ENCODE data around the gene COL18A1.

The COL18A1 gene

DNA sequence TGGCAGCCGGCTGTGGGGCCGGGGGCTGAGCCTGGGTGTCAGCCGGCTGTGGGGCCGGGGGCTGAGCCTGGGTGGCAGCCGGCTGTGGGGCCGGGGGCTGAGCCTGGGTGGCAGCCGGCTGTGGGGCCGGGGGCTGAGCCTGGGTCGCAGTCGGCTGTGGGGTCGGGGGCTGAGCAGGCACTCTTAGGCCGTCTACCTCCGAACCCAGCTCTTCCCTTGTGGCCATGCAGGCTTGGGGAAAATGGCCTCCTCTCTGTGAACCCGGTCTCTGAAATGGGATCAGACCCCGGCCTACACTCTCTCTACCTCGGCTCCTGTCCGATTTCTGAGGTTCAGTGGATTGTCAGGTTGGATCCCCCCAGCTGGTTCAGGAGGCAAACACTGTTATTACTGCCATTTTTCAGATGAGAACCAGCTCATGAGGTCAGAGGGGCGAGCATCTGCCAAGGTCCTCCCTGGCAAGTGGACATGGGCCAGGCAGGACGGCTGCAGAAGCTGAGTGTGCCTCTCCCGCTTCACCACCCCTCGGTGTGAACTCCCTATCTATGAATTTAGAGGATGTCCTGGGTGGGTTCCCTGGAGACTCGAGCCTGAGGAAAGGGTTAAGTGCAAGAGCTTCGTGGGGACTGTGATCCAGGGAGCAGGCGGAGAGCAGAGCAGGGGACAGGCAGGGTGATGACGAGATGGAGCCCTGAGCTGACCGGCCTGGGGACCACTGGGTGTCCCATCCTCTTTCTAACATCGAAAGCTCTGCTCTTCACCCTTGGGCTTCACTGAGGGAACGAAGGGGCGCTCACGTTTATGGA lies 10.9 kb upstream of the COL18A1 start:
- H3K4me3 Mint-ChIP-seq = no peak overlapping the region

DNA sequence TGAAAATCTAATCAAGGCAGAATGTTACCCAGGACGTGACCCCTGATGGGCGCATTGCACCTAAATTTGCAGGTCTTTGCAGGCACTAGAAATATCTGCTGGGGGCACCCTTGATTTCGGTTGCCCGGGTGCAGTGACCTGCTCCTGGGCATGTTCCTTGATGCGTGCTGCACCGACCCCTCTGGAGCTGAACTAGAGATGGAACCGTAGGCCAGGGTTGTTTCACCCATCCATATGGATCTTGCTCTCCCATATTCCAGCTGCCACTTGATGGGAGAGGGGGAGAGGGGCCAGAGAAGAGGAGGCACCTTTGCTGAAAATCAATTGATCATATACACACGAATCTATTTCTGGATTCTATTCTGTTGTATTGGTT lies 8.4 kb upstream of the COL18A1 start:
- H3K27ac Mint-ChIP-seq = no peak overlapping the region
- peaks cover 54% of the 10 kb centered on the region for H3K27me3 Mint-ChIP-seq
- CTCF ChIA-PET = no interaction called here

More for the DNA sequence above, 10.9 kb upstream of the COL18A1 start:
- Mint-ChIP-seq H3K27me3 (peaks cover 37% of the 10 kb centered on the region), H3K36me3 (no peaks in the 10 kb centered on the region), H3K9me3 (no peaks in the 10 kb centered on the region), H3K27ac (no peak overlapping the region), H3K4me1 (no peaks in the 10 kb centered on the region)
- DNase-seq = no peak
- CTCF ChIA-PET = no interaction called here

DNA sequence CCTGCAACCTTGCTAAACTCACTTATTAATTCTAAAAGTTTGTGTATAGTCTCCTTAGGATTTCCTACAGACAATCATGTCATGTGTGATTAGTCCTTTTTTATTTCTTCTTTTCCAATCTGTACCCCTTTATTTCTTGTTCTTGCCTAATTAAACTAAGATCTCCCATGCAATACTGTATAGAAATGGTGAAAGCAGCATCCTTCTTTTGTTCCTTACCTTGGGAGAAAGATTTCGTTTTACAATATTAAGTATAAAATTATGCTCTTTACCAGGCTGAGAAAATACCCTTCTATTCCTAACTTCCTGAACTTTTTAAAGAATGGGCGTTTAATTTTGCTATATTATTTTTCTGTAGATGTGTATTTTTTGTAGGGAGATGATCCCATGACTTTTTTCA lies 7.6 kb upstream of the COL18A1 start:
- Mint-ChIP-seq H3K27me3 (peaks cover 56% of the 10 kb centered on the region), H3K36me3 (no peaks in the 10 kb centered on the region), H3K9me3 (peaks cover 4% of the 10 kb centered on the region), H3K4me3 (no peak overlapping the region), H3K27ac (no peak overlapping the region), H3K4me1 (no peaks in the 10 kb centered on the region)
- CTCF ChIA-PET = no interaction called here
- no peak for DNase-seq

More for the DNA sequence above, 8.4 kb upstream of the COL18A1 start:
- no peak for DNase-seq
- no peaks in the 10 kb centered on the region for H3K36me3 Mint-ChIP-seq
- peaks cover 4% of the 10 kb centered on the region for H3K9me3 Mint-ChIP-seq
- H3K4me3 Mint-ChIP-seq = no peak overlapping the region
- no peaks in the 10 kb centered on the region for H3K4me1 Mint-ChIP-seq

DNA sequence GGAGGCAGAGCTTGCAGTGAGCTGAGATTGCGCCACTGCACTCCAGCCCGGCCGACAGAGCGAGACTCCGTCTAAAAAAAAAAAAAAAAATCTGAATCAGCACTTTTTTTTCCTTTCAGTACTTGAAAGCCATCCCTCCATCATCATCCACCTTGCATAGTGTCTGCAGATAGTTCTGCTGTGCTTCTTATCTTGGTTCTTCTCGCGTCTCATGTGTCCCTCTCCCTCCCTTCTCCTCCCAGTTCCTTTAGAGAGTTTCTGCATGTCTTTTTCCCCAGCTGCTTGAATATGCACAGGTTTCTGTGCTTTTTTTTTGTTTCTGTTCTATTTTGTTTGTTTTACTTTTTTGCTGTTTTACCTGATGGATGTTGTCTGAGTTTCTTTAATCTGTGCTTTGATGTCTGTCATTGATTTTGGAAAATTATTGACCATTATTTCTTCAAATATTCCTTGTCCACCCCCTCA lies 3.9 kb upstream of the COL18A1 start:
- no peak overlapping the region for H3K27ac Mint-ChIP-seq
- H3K27me3 Mint-ChIP-seq = peaks cover 68% of the 10 kb centered on the region
- H3K4me1 Mint-ChIP-seq = peaks cover 10% of the 10 kb centered on the region
- peaks cover 2% of the 10 kb centered on the region for H3K36me3 Mint-ChIP-seq
- no peak for DNase-seq
- peaks cover 4% of the 10 kb centered on the region for H3K9me3 Mint-ChIP-seq
- CTCF ChIA-PET = interaction anchor here (0.7 kb wide), 1 partner anchor 665 kb away, joined by 3 read pairs; no protein-coding TSS in a partner anchor
- no peak overlapping the region for H3K4me3 Mint-ChIP-seq

DNA sequence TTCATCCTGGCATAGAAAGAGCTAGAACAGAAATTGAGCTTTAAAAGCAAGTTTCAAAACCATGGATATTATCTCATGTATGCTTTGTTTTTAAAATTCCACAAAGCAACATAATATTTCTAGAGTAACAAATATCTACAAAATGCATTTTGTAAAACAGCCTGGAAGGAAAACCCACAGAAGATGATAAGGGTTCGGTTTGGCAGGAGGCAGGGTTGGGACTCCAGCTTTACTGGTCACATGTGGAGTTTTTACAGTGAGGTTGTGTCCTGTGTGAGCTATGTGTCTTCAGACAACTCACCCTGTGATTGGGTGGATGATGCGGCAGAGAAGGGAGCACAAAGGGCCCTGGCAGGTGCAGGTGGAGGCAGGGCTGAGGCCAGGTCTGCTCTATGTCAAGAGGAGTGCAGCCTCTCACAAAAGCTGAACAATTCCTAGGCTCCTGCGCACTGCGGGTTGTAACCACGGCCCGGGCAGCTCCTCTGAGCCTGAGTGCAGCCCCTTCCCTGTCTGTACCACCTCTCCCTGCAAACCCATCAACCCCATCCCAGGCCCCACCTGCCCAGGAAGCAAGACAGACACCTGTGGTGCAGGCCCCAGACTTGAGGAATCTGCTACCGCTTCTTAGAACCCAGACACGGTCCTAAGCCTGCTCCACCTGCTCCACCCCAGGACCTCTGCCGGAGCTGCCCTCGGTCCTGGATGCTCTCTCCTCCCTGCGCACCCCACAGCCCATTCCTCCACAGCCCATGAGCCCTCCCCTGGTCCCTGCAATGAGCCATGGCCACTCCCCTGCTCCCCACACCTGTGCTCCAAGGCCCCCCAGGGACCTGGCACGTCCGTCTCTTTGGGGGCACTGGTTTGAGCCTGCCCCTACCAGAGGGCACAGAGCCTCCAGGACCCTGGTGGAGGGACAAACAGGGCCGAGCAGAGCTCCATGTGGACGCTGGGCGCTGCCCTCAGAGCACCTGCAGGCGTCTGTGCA lies 2.8 kb upstream of the COL18A1 start:
- Mint-ChIP-seq H3K36me3 (peaks cover 2% of the 10 kb centered on the region), H3K4me1 (peaks cover 10% of the 10 kb centered on the region), H3K27me3 (peaks cover 73% of the 10 kb centered on the region), H3K4me3 (no peak overlapping the region), H3K9me3 (peaks cover 4% of the 10 kb centered on the region), H3K27ac (no peak overlapping the region)
- DNase-seq = no peak
- CTCF ChIA-PET = no interaction called here

DNA sequence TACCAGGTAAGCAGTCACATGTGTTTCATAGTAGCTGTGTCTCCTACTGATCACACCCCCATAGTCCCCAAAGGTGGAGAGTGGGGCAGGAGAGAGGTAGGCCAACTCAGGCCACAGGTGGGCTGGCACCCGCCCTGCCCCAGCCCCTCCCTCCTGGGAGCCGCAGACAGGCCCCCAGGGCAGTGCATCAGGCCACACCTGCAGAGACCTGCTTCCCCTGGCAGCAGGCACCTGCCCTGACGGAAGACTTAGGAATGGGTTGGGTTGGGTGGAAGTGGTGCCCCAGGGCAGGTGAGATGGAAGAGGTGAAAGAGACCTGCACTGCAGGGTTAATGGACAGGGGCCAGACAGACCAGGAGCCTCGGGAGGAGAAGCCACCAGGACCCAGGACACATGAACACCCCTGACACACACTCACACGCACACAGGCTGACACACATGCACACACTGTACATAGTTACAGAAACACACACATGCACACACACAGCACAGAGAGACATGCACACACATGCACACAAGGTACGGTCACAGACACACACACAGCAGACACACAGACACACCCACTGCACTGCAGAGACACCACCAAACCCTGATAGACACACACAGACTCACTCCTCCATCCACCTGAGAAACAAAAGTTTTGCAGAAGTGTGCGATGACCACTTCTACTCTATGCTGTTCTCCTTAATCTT lies 1.7 kb upstream of the COL18A1 start:
- Mint-ChIP-seq H3K9me3 (peaks cover 4% of the 10 kb centered on the region), H3K27ac (no peak overlapping the region), H3K27me3 (peaks cover 81% of the 10 kb centered on the region), H3K4me1 (peaks cover 10% of the 10 kb centered on the region), H3K36me3 (peaks cover 2% of the 10 kb centered on the region), H3K4me3 (peak overlapping the region; percentile 61)
- CTCF ChIA-PET = no interaction called here
- DNase-seq = no peak

DNA sequence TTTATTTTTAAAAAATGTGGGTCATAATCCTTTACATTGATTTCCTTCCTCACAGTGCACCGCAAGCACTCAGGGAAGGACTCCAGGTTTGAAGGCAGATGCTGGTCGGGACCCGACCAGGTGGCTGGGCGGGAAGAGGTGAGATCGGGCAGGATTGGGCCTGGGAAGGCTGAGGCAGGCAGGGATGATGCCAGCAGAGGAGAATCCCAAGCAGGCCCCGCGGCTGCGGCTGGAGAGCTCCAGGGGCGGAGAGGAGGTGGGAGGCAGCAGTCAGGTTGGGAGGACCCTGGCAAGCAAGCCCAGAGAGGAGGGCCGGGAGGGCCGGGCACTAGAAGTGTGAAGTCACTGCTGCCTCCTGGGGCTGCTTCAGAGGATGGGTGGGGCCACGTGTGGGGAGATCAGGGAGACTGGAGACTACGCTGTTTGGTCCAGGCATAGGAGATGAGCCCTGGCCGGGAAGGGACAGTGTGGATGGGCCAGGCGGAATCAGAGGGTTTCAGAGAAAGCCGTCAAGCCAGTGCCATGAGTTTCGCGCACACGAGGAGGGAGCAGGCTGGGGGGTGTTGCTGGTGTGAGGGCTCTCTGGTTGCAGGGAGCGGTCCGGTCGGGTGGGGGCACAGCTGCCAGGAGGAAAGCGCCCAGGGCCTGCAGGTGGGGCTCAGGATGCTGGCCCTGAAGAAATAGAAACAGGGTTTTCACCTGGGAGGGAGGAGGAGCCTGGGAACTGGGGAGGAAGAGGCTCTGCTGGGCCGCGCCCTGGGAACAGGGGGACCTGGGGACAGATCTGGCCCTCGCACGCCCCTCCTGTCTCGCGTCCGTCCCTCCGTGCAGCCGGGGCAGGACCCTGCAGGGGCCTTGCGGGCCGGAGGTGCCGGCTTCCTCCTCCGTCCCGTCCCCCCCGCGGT lies 888 bp upstream of the COL18A1 start:
- no peak overlapping the region for H3K27ac Mint-ChIP-seq
- peaks cover 81% of the 10 kb centered on the region for H3K27me3 Mint-ChIP-seq
- CTCF ChIA-PET = no interaction called here
- peak overlapping the region; percentile 61 for H3K4me3 Mint-ChIP-seq
- no peak for DNase-seq
- H3K9me3 Mint-ChIP-seq = peaks cover 4% of the 10 kb centered on the region
- peaks cover 10% of the 10 kb centered on the region for H3K4me1 Mint-ChIP-seq
- H3K36me3 Mint-ChIP-seq = peaks cover 2% of the 10 kb centered on the region

DNA sequence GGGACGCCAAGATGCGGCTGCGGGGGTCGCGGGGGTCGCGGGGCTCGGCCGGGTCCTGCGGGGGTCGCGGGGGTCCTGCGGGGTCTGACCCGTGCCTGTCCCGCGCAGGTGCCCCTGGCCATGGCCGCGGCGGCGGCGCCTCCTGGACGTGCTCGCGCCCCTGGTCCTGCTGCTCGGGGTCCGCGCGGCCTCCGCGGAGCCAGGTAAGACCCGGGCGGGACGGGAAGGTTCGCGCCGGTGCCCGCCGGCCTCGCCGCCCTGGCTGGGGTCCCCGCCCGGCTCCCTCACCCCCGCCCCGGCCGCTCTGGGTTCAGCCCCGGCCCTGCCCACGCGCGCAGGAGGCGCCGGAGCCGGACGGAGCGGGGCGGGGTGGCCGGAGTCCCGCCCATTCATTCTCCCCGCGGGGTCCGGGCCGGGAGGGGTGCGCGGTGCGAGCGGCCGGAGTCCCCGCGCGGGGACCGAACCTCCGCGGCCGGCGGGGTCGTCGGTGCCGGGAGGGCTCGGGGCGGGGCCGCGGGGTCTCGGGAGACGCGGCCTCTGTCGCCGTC lies 380 bp downstream of the COL18A1 start:
- Mint-ChIP-seq H3K27ac (no peak overlapping the region), H3K4me1 (peaks cover 10% of the 10 kb centered on the region), H3K27me3 (peaks cover 79% of the 10 kb centered on the region), H3K36me3 (peaks cover 2% of the 10 kb centered on the region), H3K9me3 (peaks cover 4% of the 10 kb centered on the region), H3K4me3 (no peak overlapping the region)
- no peak for DNase-seq
- CTCF ChIA-PET = no interaction called here

DNA sequence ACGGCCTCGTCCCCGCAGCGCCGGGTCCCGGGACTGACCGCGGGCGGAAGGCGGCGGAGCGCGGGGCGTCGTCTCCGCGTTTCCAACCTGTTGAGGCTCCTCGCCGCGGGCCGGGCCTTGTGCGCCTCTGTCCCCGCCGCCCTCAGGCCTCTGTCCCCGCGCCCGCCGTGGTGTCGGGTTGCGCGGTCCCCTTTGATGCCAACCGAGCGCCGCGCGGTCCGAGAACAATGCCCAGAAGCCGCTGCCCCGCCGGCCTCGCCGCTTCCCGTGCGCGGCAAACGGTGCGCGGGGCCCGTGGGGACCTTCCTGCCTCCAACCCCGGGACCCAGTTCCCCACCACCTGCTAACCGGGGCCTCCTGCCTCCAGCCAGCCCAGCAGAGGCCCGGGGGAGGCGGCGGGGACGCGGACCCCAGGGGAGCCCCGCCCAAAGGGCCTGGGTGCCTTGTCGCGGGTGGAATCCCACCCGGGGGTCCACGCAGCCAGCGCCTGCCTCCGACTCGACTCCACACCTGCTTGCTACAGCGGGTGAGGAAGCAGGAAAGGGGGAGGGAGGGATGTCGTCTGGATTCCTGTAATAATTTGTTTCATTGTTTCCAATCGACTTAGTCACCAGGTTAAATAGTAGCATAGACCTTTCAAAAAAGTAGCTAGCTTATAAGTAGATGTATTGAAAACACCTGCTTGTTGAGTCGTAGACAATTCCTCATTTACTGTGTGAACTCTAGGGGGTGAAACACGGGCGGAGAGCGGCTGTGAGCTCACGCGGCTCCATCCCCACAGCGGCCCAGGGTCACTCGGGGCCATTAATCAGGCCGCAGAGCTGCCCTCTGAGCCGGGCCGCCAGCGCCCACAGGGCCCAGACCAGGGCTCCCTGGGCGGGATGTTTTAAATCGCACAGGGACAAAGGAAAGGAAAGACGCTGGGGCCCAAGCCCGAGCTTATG lies 1.1 kb downstream of the COL18A1 start:
- peaks cover 2% of the 10 kb centered on the region for H3K36me3 Mint-ChIP-seq
- CTCF ChIA-PET = interaction anchor here (1.1 kb wide), 1 partner anchor 269 kb away, joined by 4 read pairs; no protein-coding TSS in a partner anchor
- peak; percentile 28 for DNase-seq
- no peak overlapping the region for H3K27ac Mint-ChIP-seq
- peaks cover 10% of the 10 kb centered on the region for H3K4me1 Mint-ChIP-seq
- H3K27me3 Mint-ChIP-seq = peaks cover 73% of the 10 kb centered on the region
- H3K9me3 Mint-ChIP-seq = peaks cover 3% of the 10 kb centered on the region
- peak overlapping the region; percentile 28 for H3K4me3 Mint-ChIP-seq

DNA sequence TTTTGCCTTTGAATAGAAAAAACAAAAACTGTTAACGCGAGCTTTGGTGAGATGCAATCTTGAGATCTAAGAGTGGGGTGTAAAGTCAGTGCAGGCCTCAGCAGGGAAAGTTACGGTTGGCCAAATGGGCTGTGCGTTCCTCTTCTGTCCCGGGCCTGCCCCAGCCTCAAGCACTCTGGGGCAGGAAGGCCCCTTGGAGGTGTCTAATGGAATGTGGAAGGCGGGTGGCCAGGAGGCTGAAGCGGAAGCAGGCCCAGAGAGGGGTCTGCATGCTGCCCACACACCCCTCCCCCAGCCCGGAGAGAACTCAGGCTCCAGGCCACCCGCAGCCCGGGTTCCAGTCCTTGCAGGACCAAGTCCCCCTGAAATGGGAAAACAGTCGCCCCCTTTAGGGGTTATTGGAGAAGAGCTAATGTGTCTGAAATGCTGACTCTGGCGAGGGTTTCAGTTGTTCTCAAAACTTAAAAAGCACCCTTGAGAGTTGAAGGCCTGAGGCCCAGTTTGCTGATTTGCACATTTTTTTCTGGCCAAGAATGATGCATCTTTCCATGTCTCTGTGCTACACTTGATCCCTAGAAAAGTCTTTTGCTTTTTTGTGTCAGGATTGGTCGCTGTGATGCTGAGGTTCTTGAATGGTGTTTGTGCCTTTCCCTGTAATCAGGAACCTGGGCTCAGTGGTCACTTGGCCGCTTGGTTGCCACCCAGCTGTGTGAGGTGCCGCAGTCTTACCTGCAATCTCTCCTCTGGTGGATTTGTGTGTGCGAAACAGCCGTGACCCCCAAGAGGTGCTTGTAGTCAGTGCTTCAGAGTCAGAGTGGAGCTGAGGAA lies 2.0 kb downstream of the COL18A1 start:
- H3K4me3 Mint-ChIP-seq = peak overlapping the region; percentile 15
- DNase-seq = no peak
- H3K27ac Mint-ChIP-seq = no peak overlapping the region
- peaks cover 2% of the 10 kb centered on the region for H3K36me3 Mint-ChIP-seq
- H3K27me3 Mint-ChIP-seq = peaks cover 68% of the 10 kb centered on the region
- peaks cover 10% of the 10 kb centered on the region for H3K4me1 Mint-ChIP-seq
- H3K9me3 Mint-ChIP-seq = no peaks in the 10 kb centered on the region
- CTCF ChIA-PET = interaction anchor here (1.1 kb wide), 1 partner anchor 270 kb away, joined by 4 read pairs; no protein-coding TSS in a partner anchor

DNA sequence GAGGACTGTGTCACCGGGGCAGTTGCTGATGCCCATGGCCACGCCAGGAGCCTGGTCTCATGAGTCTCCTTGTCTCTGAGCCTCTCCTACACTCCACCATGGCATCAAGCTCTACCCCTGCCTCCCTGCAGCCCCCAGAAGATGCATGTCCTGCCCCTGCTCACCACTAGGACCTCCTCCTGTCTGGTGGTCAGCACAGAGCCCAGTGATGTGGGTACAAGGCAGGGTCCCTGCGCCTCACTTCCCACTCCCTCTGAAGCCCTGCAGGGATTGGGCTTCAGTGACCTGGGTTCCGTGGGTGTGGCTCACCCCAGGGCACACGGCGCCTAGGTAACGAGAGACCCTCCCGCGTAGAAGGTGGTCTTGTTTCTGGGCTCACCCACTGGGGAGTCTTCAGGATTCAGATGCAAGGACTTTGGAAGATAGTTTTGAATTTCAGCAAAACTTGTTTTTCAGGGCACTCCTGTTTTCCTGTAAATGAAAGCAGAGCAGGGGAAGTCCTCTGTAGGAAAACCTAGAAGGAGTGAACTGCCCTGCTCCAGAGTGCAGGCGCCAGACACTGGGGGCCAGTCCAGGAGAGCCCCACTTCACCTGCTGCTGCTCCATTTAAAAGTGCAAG lies 2.8 kb downstream of the COL18A1 start:
- DNase-seq = no peak
- H3K27me3 Mint-ChIP-seq = peaks cover 60% of the 10 kb centered on the region

More for the DNA sequence above, 2.8 kb downstream of the COL18A1 start:
- Mint-ChIP-seq H3K9me3 (no peaks in the 10 kb centered on the region), H3K36me3 (peaks cover 2% of the 10 kb centered on the region), H3K4me3 (peak overlapping the region; percentile 15), H3K4me1 (peaks cover 10% of the 10 kb centered on the region), H3K27ac (no peak overlapping the region)
- CTCF ChIA-PET = no interaction called here
